Esophagus muscularis mucosa (tissue), 4 donors: ENCODE measurements around the gene ALPL.

ENCODE experiments used
- EP300 ChIP-seq: sonication (generic); formaldehyde crosslinking; IDR thresholded peaks from one replicate; pipeline ENCODE4 v1.6.1; 2017; ENCODE audit warnings: antibody characterized with exemption
- POLR2A ChIP-seq: fragments of 450-650 bp; IDR thresholded peaks from one replicate; pipeline ENCODE4 v1.6.1; 2017; ENCODE audit warnings: antibody characterized with exemption, moderate library complexity, mild to moderate bottlenecking, low read depth
- POLR2AphosphoS5 ChIP-seq, 2 donors: sonication (generic); formaldehyde crosslinking; IDR thresholded peaks; one replicate each; pipeline ENCODE4 v1.6.1; 2017; ENCODE audit warnings: antibody characterized with exemption in 2 of 2
- TF ChIP-seq, protein P1 (sequence below), 3 experiments: fragments of 200-600 bp in 2 of 3; fragments of 450-650 bp in 1 of 3; sonication (generic) in 2 of 3; IDR thresholded peaks; one replicate each; pipeline ENCODE4 v1.5.1; 2017 to 2019; ENCODE audit warnings: antibody characterized with exemption in 3 of 3, mild to moderate bottlenecking in 2 of 3, moderate library complexity in 1 of 3

DNA sequence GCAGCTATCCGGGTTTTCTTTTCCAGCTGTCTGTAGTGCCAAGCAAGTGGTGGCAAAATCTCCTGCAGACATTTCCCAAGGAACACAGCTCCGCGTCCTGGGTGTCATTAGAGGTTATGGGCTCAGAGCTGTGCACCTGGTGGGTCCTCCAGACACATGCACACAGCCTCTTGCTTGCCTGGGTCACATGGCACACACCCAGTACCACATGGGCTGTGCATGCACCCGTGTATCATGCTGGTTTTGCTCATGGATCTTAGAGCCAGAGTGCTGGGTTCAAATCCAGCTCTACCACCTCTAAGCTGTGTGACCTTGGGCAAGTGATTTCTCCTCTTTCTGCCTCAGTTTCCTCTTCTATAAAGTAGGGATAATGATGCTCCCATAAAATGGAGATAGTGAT, 61.7 kb downstream of the ALPL start:
- TF ChIP-seq POLR2A (no peak), EP300 (no peak), POLR2AphosphoS5 (IDR thresholded peaks at IDR 0.05) (no peak)
- TF ChIP-seq, protein P1, sequence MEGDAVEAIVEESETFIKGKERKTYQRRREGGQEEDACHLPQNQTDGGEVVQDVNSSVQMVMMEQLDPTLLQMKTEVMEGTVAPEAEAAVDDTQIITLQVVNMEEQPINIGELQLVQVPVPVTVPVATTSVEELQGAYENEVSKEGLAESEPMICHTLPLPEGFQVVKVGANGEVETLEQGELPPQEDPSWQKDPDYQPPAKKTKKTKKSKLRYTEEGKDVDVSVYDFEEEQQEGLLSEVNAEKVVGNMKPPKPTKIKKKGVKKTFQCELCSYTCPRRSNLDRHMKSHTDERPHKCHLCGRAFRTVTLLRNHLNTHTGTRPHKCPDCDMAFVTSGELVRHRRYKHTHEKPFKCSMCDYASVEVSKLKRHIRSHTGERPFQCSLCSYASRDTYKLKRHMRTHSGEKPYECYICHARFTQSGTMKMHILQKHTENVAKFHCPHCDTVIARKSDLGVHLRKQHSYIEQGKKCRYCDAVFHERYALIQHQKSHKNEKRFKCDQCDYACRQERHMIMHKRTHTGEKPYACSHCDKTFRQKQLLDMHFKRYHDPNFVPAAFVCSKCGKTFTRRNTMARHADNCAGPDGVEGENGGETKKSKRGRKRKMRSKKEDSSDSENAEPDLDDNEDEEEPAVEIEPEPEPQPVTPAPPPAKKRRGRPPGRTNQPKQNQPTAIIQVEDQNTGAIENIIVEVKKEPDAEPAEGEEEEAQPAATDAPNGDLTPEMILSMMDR (IDR thresholded peaks at IDR 0.05): no peak
